HFF-Myc (cell line): ENCODE data around the gene HS3ST4.

Experiments
- DNase-seq: peaks from one replicate; pipeline ENCODE4 v3.0.0-alpha.2; 2011; ENCODE audit warnings: low read depth; ENCODE audit errors: extremely low read depth
- H3K4me3 ChIP-seq: replicated peaks from 2 replicates; pipeline ENCODE4 v1.5.1; 2011; ENCODE audit warnings: low read depth, mild to moderate bottlenecking, control low read depth, low read length
- TF ChIP-seq, protein P1 (sequence below): IDR thresholded peaks from 2 replicates; pipeline ENCODE4 v1.5.1; 2012; ENCODE audit warnings: mild to moderate bottlenecking, low read depth, low read length, control low read depth; ENCODE audit errors: missing control alignments

Gene HS3ST4

GRCh38 chr16:26051063-26051462 is 359.3 kb downstream of the HS3ST4 start:
- TF ChIP-seq, protein P1, sequence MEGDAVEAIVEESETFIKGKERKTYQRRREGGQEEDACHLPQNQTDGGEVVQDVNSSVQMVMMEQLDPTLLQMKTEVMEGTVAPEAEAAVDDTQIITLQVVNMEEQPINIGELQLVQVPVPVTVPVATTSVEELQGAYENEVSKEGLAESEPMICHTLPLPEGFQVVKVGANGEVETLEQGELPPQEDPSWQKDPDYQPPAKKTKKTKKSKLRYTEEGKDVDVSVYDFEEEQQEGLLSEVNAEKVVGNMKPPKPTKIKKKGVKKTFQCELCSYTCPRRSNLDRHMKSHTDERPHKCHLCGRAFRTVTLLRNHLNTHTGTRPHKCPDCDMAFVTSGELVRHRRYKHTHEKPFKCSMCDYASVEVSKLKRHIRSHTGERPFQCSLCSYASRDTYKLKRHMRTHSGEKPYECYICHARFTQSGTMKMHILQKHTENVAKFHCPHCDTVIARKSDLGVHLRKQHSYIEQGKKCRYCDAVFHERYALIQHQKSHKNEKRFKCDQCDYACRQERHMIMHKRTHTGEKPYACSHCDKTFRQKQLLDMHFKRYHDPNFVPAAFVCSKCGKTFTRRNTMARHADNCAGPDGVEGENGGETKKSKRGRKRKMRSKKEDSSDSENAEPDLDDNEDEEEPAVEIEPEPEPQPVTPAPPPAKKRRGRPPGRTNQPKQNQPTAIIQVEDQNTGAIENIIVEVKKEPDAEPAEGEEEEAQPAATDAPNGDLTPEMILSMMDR = no peak
- H3K4me3 ChIP-seq = no peak overlapping the region
- DNase-seq = no peak

GRCh38 chr16:26053889-26054288 is 362.1 kb downstream of the HS3ST4 start:
- TF ChIP-seq, protein P1 = no peak
- no peak overlapping the region for H3K4me3 ChIP-seq
- no peak for DNase-seq

GRCh38 chr16:26058326-26058725 is 366.6 kb downstream of the HS3ST4 start:
- TF ChIP-seq, protein P1 = no peak
- no peak overlapping the region for H3K4me3 ChIP-seq
- DNase-seq = no peak

- TF ChIP-seq, protein P1 = no peak
Observed at GRCh38 chr16:26070302-26071100, 378.7 kb downstream of the HS3ST4 start.

DNA sequence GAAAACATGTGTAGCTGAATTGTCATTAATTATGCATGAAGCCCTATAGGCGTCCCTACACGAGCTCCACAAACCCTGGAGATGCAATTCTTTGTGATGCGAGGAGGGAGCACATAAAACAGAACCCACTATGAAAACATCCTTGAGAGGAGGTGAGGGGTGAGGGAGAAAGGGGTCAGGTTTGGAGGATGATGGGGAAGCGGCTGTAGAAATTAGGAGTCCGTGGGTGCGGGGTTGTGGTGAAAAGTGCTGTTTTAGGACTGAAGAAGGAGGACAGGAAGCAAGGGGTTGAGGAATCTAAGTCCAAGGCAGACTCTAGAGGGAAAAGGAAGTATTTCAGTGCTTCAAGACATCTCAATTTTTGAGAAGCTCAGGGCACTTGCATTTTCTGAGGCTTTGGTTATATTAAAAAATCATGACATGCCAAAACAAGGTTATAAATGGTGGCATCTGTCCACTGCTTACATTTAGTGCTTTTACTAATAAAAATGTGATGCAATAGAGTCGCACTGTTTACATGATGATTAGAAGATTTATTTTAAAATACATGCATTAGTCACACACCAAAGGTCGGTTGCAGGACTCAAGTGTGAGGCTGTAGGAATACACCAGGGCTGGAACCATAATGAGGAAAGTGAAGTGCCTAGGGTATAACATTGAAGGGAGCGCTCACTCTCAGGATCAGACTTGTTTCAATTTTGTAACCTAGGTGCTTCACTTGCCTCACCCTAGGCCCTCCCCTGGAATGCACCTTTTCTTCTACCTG is 379.5 kb downstream of the HS3ST4 start:
- TF ChIP-seq, protein P1 = no peak
- DNase-seq = no peak
- H3K4me3 ChIP-seq = no peak overlapping the region

More at GRCh38 chr16:26070302-26071100, 378.7 kb downstream of the HS3ST4 start:
- no peak overlapping the region for H3K4me3 ChIP-seq
- DNase-seq = no peak

DNA sequence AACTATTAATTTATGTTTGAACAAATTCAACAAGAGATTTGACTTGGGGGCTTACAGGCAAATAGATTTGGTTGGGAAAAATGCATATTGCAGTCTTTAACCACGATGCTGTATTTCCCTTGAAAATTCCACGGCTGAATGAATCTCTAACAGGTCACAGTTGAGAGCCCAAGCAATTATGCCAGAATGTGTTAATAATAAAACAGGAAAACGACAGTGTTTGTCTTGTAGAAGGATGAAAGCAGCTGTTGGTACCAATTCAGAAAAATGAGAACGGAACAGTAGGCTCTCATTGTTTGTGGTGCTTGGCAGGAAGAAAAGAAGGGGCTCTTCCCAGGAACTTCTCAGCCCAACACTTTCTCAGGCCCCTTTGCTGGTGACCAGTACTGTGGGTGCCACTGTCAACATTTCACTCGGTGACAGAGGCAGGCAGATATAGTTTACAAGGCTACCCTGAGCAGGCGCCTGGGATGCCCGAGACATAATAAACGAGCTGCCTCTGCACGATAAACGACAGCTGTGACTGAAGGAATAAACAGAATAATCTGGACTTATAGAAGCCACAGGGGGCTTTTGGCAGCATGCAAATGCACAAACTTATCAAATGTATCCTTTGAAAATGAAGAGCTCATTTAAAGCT is 387.1 kb downstream of the HS3ST4 start:
- no peak for DNase-seq
- no peak overlapping the region for H3K4me3 ChIP-seq
- TF ChIP-seq, protein P1 = no peak
